GM18868 (cell line): ENCODE data around the gene KANSL2.

ENCODE experiments used
- ATAC-seq: cut with Tn5 transposase; IDR thresholded peaks from one replicate; pipeline ENCODE4 v1.9.1; 2021; ENCODE audit warnings: mild to moderate bottlenecking, moderate library complexity; ENCODE audit not compliant: unreplicated experiment

Gene KANSL2

GRCh38 chr12:48615681-48616080 lies 66.4 kb downstream of the KANSL2 start:
- no peak for ATAC-seq

GRCh38 chr12:48613321-48613720 lies 68.7 kb downstream of the KANSL2 start:
- ATAC-seq = no peak
